Fibroblast of pulmonary artery (primary cell): ENCODE measurements around the gene RIBC2.
"Not testable (repeated sequence)": the region's sequence is repeated elsewhere in the genome, so short reads cannot be mapped to it uniquely, and the experiment has no call there.

Source experiments
- DNase-seq: peaks from one replicate; pipeline ENCODE4 v3.0.0-alpha.2; 2010; ENCODE audit warnings: low read depth
- H3K4me3 ChIP-seq: replicated peaks from 2 replicates; pipeline ENCODE4 v1.5.1; 2011; ENCODE audit warnings: low read depth, mild to moderate bottlenecking, control low read depth, low read length, moderate library complexity
- CTCF ChIP-seq: IDR thresholded peaks from 2 replicates; pipeline ENCODE4 v1.5.1; 2011; ENCODE audit warnings: mild to moderate bottlenecking, control low read depth, low read length, inconsistent platforms; ENCODE audit errors: missing control alignments

RIBC2 gene

GRCh38 chr22:45462034-45462655 is 48.7 kb downstream of the RIBC2 start:
- DNase-seq: no peak
- TF ChIP-seq CTCF: no peak
- H3K4me3 ChIP-seq: no peak overlapping the region

DNA sequence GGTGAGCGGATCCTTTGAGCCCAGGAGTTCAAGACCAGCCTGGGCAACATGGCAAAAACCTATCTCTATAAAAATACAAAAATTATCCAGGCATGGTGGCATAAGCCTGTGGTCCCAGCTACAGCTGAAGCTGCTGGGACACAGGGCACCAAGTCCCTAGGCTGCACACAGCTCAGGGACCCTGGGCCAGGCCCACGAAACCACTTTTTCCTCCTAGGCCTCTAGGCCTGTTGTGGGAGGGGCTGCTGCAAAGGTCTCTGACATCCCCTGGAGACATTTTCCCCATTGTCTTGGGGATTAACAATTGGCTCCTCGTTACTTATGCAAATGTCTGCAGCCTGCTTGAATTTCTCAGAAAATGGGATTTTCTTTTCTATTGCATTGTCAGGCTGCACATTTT is 50.2 kb downstream of the RIBC2 start:
- H3K4me3 ChIP-seq, DNase-seq: not testable (repeated sequence)

DNA sequence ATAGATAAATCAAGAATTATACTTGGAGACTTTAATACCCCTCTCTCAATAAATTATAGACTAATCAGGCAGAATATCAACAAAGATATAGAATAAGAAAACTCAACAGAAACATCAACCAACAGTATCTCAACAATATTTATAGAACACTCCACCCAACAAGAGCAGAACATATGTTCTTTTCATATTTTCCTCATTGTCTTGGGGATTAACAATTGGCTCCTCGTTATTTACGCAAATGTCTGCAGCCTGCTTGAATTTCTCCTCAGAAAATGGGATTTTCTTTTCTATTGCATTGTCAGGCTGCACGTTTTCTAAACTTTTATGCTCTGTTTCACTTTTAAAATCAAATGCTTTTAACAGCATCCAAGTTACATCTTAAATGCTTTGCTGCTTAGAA is 52.1 kb downstream of the RIBC2 start:
- H3K4me3 ChIP-seq: no peak overlapping the region
- no peak for DNase-seq
- no peak for TF ChIP-seq CTCF

DNA sequence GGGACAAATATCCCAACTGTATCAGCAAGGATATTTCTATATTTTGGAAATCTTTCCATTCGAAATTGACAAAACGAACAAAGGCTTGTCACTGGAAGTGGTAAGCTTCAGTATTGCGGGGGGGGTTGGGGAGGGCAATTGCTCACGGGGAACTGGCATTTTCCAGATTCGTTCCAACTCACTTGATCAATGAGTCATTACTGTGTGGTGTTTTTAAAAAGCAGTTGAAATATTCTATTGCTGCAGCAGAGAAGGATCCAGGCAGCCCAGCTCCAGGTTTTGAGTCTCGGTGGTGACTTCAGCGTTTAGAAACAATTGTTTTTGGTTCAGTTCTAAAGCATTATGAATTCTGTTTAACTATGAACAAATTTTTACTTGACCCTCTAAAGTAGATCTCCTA is 55.4 kb downstream of the RIBC2 start:
- no peak overlapping the region for H3K4me3 ChIP-seq
- peak; percentile 19 for DNase-seq

GRCh38 chr22:45469281-45470073 is 56.0 kb downstream of the RIBC2 start:
- TF ChIP-seq CTCF: no peak
- no peak for DNase-seq
- H3K4me3 ChIP-seq: no peak overlapping the region

More for the DNA sequence above, 55.4 kb downstream of the RIBC2 start:
- TF ChIP-seq CTCF: no peak

GRCh38 chr22:45470871-45471270 is 57.4 kb downstream of the RIBC2 start:
- no peak overlapping the region for H3K4me3 ChIP-seq
- no peak for DNase-seq
- TF ChIP-seq CTCF: no peak

DNA sequence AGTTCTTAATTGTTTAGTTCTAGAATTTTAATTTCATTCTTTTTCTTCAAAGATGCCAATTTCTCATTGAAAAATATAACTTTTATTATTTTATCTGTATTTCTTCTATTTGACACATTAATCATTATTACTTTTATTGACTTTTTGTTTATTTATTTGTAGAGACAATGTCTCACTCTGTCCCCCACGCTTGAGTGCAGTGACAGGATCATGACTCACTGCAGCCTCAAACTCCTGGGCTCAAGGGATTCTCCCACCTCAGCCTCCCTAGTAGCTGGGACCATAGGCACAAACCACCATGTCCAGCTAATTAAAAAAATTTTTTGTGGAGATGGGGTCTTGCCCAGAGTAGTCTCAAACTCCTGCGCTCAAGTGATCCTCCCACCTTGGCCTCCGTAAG is 58.9 kb downstream of the RIBC2 start:
- DNase-seq: no peak
- H3K4me3 ChIP-seq: no peak overlapping the region
- no peak for TF ChIP-seq CTCF
